Measurements from ENCODE around the gene RIN1. TPM values are rescaled to one million over a fixed set of nuclear protein-coding genes. Genes with fewer than 3 reads are reported as not detected.

The RIN1 gene
- total RNA-seq, 6 experiments from 2014 or later = 32.9 to 55.0 (median 49.8) TPM

GRCh38 chr11:66330931-66331330 is 5.3 kb downstream of the RIN1 start:
- H3K27ac Mint-ChIP-seq = 0 out of 2 replicates have a peak overlapping the region, but pooled peaks have one; percentile 26
- TF ChIP-seq CTCF (IDR thresholded peaks at IDR 0.05) = peak; percentile 31; the same call in 1 of the 2 replicates

DNA sequence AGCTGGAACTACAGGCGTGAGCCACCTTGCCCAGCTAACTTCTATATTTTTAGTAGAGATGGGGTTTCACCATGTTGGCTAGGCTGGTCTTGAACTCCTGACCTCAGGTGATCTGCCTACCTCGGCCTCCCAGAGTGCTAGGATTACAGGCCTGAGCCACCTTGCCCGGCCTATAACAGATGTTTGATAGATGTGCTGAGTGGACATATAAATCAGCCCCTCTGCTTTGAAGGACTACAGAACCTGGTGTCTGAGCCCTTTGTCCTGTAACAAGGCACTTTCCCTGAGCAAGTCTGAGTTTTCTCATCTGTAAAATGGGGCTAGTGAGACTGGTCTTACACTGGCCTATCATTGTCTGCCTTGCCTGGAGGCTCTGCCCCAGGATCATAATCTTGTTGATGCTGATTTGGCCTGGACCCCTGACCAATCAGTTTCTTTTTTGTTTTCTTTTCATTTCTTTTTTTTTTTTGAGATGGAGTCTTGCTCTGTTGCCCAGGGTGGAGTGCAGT is 7.0 kb downstream of the RIN1 start:
- Mint-ChIP-seq H3K4me3 (peak overlapping the region; percentile 42; the same call in 1 of the 2 replicates), H3K27ac (peak overlapping the region; percentile 88), H3K27me3 (ENCODE audit: insufficient read depth) (peaks cover 14% of the 10 kb centered on the region), H3K9me3 (no peaks in the 10 kb centered on the region), H3K4me1 (ENCODE audit: low read depth) (peaks cover 48% of the 10 kb centered on the region), H3K36me3 (ENCODE audit: low read depth) (peaks cover 5% of the 10 kb centered on the region)
- no peak for TF ChIP-seq CTCF (IDR thresholded peaks at IDR 0.05)
- no peak for DNase-seq

More at GRCh38 chr11:66330931-66331330, 5.3 kb downstream of the RIN1 start:
- H3K27me3 Mint-ChIP-seq (ENCODE audit: insufficient read depth) = peaks cover 15% of the 10 kb centered on the region
- peaks cover 12% of the 10 kb centered on the region for H3K36me3 Mint-ChIP-seq (ENCODE audit: low read depth)
- H3K4me3 Mint-ChIP-seq = no peak overlapping the region
- DNase-seq = no peak
- no peaks in the 10 kb centered on the region for H3K9me3 Mint-ChIP-seq
- peaks cover 31% of the 10 kb centered on the region for H3K4me1 Mint-ChIP-seq (ENCODE audit: low read depth)

- peak overlapping the region; percentile 88 for H3K27ac Mint-ChIP-seq
- peak; percentile 100 for TF ChIP-seq CTCF (IDR thresholded peaks at IDR 0.05)
- peak overlapping the region; percentile 44 for H3K4me3 Mint-ChIP-seq
- peaks cover 53% of the 10 kb centered on the region for H3K4me1 Mint-ChIP-seq (ENCODE audit: low read depth)
- peaks cover 13% of the 10 kb centered on the region for H3K27me3 Mint-ChIP-seq (ENCODE audit: insufficient read depth)
- H3K36me3 Mint-ChIP-seq (ENCODE audit: low read depth) = peaks cover 5% of the 10 kb centered on the region; the same call in 1 of the 2 replicates
- no peaks in the 10 kb centered on the region for H3K9me3 Mint-ChIP-seq
- peak; percentile 78 for DNase-seq
Measured at GRCh38 chr11:66328302-66329144, 7.7 kb downstream of the RIN1 start.

DNA sequence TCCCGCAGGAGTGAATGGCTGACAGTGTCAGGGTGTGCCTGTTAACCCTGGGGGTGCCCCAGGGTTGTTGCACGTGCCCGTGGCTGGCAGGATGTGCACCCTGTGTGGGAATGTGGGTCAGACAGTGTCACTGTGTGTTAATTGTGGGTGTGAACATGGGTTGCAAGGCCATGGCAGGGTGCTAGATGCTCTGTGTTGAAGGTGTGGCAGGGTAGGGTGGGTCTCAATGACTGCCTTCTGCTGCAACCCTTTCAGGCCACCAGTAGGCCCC is 8.3 kb downstream of the RIN1 start:
- peak; percentile 57 for DNase-seq
- peaks cover 53% of the 10 kb centered on the region for H3K4me1 Mint-ChIP-seq (ENCODE audit: low read depth)
- no peaks in the 10 kb centered on the region for H3K9me3 Mint-ChIP-seq
- no peak for TF ChIP-seq CTCF (IDR thresholded peaks at IDR 0.05)
- H3K36me3 Mint-ChIP-seq (ENCODE audit: low read depth) = peaks cover 3% of the 10 kb centered on the region; the same call in 1 of the 2 replicates
- H3K27ac Mint-ChIP-seq = peak overlapping the region; percentile 88
- peaks cover 13% of the 10 kb centered on the region for H3K27me3 Mint-ChIP-seq (ENCODE audit: insufficient read depth)
- peak overlapping the region; percentile 44 for H3K4me3 Mint-ChIP-seq

- TF ChIP-seq CTCF (IDR thresholded peaks at IDR 0.05) = peak; percentile 19; the same call in 1 of the 2 replicates
- Mint-ChIP-seq H3K36me3 (ENCODE audit: low read depth) (no peaks in the 10 kb centered on the region), H3K9me3 (no peaks in the 10 kb centered on the region), H3K4me1 (ENCODE audit: low read depth) (peaks cover 53% of the 10 kb centered on the region), H3K27ac (peak overlapping the region; percentile 88), H3K4me3 (peak overlapping the region; percentile 44), H3K27me3 (ENCODE audit: insufficient read depth) (peaks cover 13% of the 10 kb centered on the region)
- DNase-seq = peak; percentile 68
Measured at GRCh38 chr11:66327171-66328030, 8.8 kb downstream of the RIN1 start.

All from HFFc6 (cell line).